Colonic mucosa (tissue), 4 donors: Measurements from ENCODE around the gene EIF2B5. TPM values are rescaled to one million over a fixed set of nuclear protein-coding genes. Genes with fewer than 3 reads are reported as not detected.

ENCODE experiments used
- DNase-seq: peaks from one replicate; pipeline ENCODE4 v3.0.0-alpha.2; 2020
- H3K27ac ChIP-seq: fragments of 200-600 bp; one replicate; pipeline ENCODE4 v1.8.0; 2021
- H3K27me3 ChIP-seq: fragments of 200-600 bp; one replicate; pipeline ENCODE4 v1.8.0; 2021
- H3K36me3 ChIP-seq: fragments of 200-600 bp; one replicate; pipeline ENCODE4 v1.8.0; 2021
- H3K4me1 ChIP-seq: fragments of 200-600 bp; one replicate; pipeline ENCODE4 v1.8.0; 2021; ENCODE audit warnings: mild to moderate bottlenecking
- H3K4me3 ChIP-seq: fragments of 200-600 bp; one replicate; pipeline ENCODE4 v1.8.0; 2021
- H3K9ac ChIP-seq, 2 donors: one replicate each; pipeline ENCODE4 v1.7.0; 2013; ENCODE audit warnings: control low read depth in 2 of 2, low read depth in 2 of 2, low read length in 2 of 2
- H3K9me3 ChIP-seq: fragments of 200-600 bp; one replicate; pipeline ENCODE4 v1.8.0; 2021
- intact Hi-C: fragments of 100-400 bp; cut with DNase I; formaldehyde crosslinking; loops from one replicate; pipeline ENCODE4 v1.14.1; 2022
- total RNA-seq, 2 donors: library from RNA; stranded (reverse); fragmentation: NEBNext Ultra II Directional in 1 of 2; extraction: Animal tissue kit (Norgen Biotek cat#: 25700) in 1 of 2; gene quantifications; one replicate each; pipeline ENCODE4 v1.2.1, GENCODE V29; 2021
- TF ChIP-seq, protein P1 (sequence below): fragments of 200-600 bp; IDR thresholded peaks from one replicate; pipeline ENCODE4 v1.8.0; 2022; ENCODE audit warnings: antibody characterized with exemption, mild to moderate bottlenecking
- donor health status: healthy.
- donor health status: DM: no; HTN: no; CAD: no.
- donor health status: DM: no; HTN: no; CAD: no.

The EIF2B5 gene
- total RNA-seq, 2 donors from 2014 or later, result 36.0 to 58.3 TPM

DNA sequence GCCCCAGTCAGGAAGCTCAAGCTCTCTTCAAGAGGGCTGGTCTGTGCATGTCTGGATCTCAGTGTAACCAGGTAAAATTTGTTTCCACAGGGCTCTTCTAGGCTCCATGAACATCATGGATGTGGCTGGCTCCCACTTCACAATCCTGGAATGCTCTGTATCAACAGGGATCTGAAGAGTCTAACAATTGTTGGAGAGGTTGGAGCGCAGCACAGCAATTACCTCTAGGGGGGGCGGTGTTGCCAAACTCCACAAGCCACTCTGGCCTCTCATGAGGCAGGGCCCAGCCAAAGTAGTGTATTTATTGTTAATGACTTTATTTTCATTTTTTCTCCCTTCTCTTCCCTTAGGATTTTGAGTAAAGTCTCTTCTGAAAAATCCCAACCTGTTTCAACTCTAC, 6.1 kb upstream of the EIF2B5 start:
- TF ChIP-seq, protein P1, sequence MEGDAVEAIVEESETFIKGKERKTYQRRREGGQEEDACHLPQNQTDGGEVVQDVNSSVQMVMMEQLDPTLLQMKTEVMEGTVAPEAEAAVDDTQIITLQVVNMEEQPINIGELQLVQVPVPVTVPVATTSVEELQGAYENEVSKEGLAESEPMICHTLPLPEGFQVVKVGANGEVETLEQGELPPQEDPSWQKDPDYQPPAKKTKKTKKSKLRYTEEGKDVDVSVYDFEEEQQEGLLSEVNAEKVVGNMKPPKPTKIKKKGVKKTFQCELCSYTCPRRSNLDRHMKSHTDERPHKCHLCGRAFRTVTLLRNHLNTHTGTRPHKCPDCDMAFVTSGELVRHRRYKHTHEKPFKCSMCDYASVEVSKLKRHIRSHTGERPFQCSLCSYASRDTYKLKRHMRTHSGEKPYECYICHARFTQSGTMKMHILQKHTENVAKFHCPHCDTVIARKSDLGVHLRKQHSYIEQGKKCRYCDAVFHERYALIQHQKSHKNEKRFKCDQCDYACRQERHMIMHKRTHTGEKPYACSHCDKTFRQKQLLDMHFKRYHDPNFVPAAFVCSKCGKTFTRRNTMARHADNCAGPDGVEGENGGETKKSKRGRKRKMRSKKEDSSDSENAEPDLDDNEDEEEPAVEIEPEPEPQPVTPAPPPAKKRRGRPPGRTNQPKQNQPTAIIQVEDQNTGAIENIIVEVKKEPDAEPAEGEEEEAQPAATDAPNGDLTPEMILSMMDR, result no peak
- peaks cover 5% of the 10 kb centered on the region for H3K4me1 ChIP-seq
- H3K27me3 ChIP-seq, result no peaks in the 10 kb centered on the region
- no peaks in the 10 kb centered on the region for H3K36me3 ChIP-seq
- intact Hi-C loops, result no loop called here
- DNase-seq, result peak; percentile 26
- H3K9ac ChIP-seq, result no peak overlapping the region
- no peak overlapping the region for H3K27ac ChIP-seq
- H3K4me3 ChIP-seq, result no peak overlapping the region
- no peaks in the 10 kb centered on the region for H3K9me3 ChIP-seq

GRCh38 chr3:184132945-184133344, 2.2 kb upstream of the EIF2B5 start:
- H3K9me3 ChIP-seq, result no peaks in the 10 kb centered on the region
- no peak for DNase-seq
- H3K27ac ChIP-seq, result no peak overlapping the region
- H3K9ac ChIP-seq, result no peak overlapping the region
- TF ChIP-seq, protein P1, result no peak
- no peaks in the 10 kb centered on the region for H3K27me3 ChIP-seq
- no peak overlapping the region for H3K4me3 ChIP-seq
- intact Hi-C loops, result no loop called here
- H3K36me3 ChIP-seq, result no peaks in the 10 kb centered on the region
- H3K4me1 ChIP-seq, result peaks cover 14% of the 10 kb centered on the region

DNA sequence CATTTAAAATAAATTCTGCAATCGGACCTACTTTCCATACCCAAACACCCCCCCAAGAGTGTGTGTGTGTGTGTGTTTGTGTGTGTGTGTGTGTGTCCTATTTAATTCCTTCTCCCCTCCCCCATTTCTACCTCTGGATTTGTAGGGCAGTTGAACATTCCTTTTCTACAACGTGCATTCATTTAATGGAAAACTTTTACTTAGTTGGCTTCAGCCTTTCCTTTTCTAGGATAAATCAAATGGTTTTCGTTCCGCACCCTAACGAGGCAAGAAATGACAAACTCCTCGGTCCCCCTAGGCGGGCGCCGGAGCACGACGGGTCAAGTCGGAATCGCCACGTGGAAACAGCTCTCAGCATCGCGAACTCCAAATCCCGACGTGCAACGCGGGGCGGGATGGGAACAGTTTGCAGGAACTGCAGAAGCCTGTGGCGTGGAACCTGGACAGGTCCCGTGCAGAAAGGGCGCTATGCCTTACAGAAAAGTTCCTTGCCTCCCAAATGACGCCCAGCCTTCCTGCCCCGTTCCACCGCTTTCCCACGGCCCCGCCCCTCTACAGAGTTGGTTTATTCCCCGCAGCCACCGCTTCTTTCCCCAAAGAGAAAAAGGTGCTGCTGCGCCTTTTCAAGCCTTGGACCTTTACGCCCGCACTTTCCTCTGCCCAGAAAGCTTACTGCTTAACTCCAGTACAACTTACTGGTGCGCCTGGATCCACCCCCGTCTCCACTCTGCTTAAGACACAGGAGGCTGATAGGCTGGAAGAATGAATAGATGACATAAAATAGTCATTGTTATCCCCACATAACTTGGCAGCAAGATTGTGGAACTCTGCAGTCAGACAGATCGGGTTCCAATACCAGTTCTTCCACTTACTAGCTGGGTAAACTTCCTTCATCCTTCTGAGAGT, 1.1 kb upstream of the EIF2B5 start:
- peak overlapping the region; percentile 90 for H3K27ac ChIP-seq
- H3K9me3 ChIP-seq, result no peaks in the 10 kb centered on the region
- TF ChIP-seq, protein P1, result no peak
- H3K4me1 ChIP-seq, result peaks cover 14% of the 10 kb centered on the region
- intact Hi-C loops, result no loop called here
- H3K27me3 ChIP-seq, result no peaks in the 10 kb centered on the region
- H3K36me3 ChIP-seq, result no peaks in the 10 kb centered on the region
- DNase-seq, result peak; percentile 90
- peak overlapping the region; percentile 93 to 99 for H3K9ac ChIP-seq
- peak overlapping the region; percentile 98 for H3K4me3 ChIP-seq

DNA sequence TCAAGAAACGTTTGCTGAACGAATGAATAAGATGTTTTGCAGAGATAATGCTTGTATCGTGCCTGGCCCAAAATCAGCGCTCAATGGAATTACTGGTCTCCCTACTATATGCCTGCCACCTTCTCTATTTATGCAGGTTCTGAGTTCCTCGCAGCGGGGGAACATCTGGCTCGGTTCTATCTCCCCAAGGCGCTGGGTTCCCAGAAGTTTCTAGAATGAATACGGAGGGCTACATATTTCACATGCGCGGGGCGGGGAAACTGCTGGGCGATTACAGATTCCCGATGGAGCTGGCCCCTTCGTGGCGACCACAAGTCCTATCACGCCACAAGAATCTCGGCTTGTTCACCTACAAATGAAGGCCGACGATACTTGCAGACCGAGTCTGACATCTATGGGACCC, 411 bp upstream of the EIF2B5 start:
- peaks cover 14% of the 10 kb centered on the region for H3K4me1 ChIP-seq
- intact Hi-C loops, result no loop called here
- no peaks in the 10 kb centered on the region for H3K36me3 ChIP-seq
- DNase-seq, result no peak
- H3K27ac ChIP-seq, result peak overlapping the region; percentile 90
- peak overlapping the region; percentile 98 for H3K4me3 ChIP-seq
- no peaks in the 10 kb centered on the region for H3K9me3 ChIP-seq
- no peaks in the 10 kb centered on the region for H3K27me3 ChIP-seq
- TF ChIP-seq, protein P1, result no peak
- H3K9ac ChIP-seq, result peak overlapping the region; percentile 93 to 99

- intact Hi-C loops, result no loop called here
- Histone ChIP-seq H3K27me3 (no peaks in the 10 kb centered on the region), H3K9ac (peak overlapping the region; percentile 93 to 99), H3K4me1 (peaks cover 14% of the 10 kb centered on the region), H3K4me3 (peak overlapping the region; percentile 98), H3K27ac (peak overlapping the region; percentile 90), H3K36me3 (peaks cover 4% of the 10 kb centered on the region), H3K9me3 (no peaks in the 10 kb centered on the region)
- TF ChIP-seq, protein P1, result no peak
- DNase-seq, result no peak
Observed at GRCh38 chr3:184135911-184136260, 728 bp downstream of the EIF2B5 start.
